A204.1 (cell line): Measurements from ENCODE around the gene C3orf18.

Source experiments
- FAIRE-seq: peaks from 2 replicates; lab custom pipeline; 2012; peaks lifted over from hg19 to GRCh38; lab: Jason Lieb, UNC

The C3orf18 gene

GRCh38 chr3:50550079-50550736 is 17.3 kb downstream of the C3orf18 start:
- FAIRE-seq: no peak

GRCh38 chr3:50549226-50549625 is 18.3 kb downstream of the C3orf18 start:
- no peak for FAIRE-seq

GRCh38 chr3:50545781-50546180 is 21.8 kb downstream of the C3orf18 start:
- FAIRE-seq: no peak

- FAIRE-seq: peak; percentile 74
Observed at GRCh38 chr3:50542177-50543034, 25.1 kb downstream of the C3orf18 start.

- FAIRE-seq: no peak
Observed at GRCh38 chr3:50539356-50540286, 27.9 kb downstream of the C3orf18 start.

- no peak for FAIRE-seq
Observed at GRCh38 chr3:50537421-50538129, 30.0 kb downstream of the C3orf18 start.

- FAIRE-seq: no peak
Observed at GRCh38 chr3:50536471-50537180, 30.9 kb downstream of the C3orf18 start.

- FAIRE-seq: no peak
Observed at GRCh38 chr3:50534681-50535330, 32.7 kb downstream of the C3orf18 start.

- FAIRE-seq: no peak
Observed at GRCh38 chr3:50533807-50534461, 33.6 kb downstream of the C3orf18 start.

GRCh38 chr3:50533316-50533715 is 34.2 kb downstream of the C3orf18 start:
- FAIRE-seq: no peak

GRCh38 chr3:50532062-50532705 is 35.4 kb downstream of the C3orf18 start:
- no peak for FAIRE-seq

- FAIRE-seq: no peak
Observed at GRCh38 chr3:50531201-50531600, 36.3 kb downstream of the C3orf18 start.

- FAIRE-seq: no peak
Observed at GRCh38 chr3:50530001-50530970, 37.3 kb downstream of the C3orf18 start.

- no peak for FAIRE-seq
Observed at GRCh38 chr3:50525987-50526386, 41.6 kb downstream of the C3orf18 start.

- FAIRE-seq: no peak
Observed at GRCh38 chr3:50525191-50525910, 42.2 kb downstream of the C3orf18 start.

- FAIRE-seq: no peak
Observed at GRCh38 chr3:50524746-50525145, 42.8 kb downstream of the C3orf18 start.

GRCh38 chr3:50523279-50523811 is 44.2 kb downstream of the C3orf18 start:
- FAIRE-seq: no peak
